Large intestine (tissue), 3 donors: Measurements from ENCODE around the gene KRTAP3-3. TPM values are rescaled to one million over a fixed set of nuclear protein-coding genes. Genes with fewer than 3 reads are reported as not detected.

Experiments
- DNase-seq, 2 donors: peaks; one replicate each; pipeline versions ENCODE4 v3.0.0 to v3.0.0-alpha.2; 2013
- H3K27ac ChIP-seq: one replicate; pipeline ENCODE4 v1.5.1; 2013; ENCODE audit warnings: low read length
- H3K27me3 ChIP-seq: 2 replicates; pipeline ENCODE4 v1.6.1; 2013; ENCODE audit warnings: low read length; ENCODE audit not compliant: control insufficient read depth, insufficient read depth
- H3K36me3 ChIP-seq: 2 replicates; pipeline ENCODE4 v1.6.1; 2013; ENCODE audit warnings: low read length; ENCODE audit not compliant: control insufficient read depth, insufficient read depth
- H3K4me1 ChIP-seq: one replicate; pipeline ENCODE4 v1.6.1; 2013; ENCODE audit warnings: low read length; ENCODE audit not compliant: control insufficient read depth, insufficient read depth
- H3K4me3 ChIP-seq: one replicate; pipeline ENCODE4 v1.5.1; 2013; ENCODE audit warnings: low read length
- H3K9me3 ChIP-seq: one replicate; pipeline ENCODE4 v1.6.1; 2013; ENCODE audit warnings: mild to moderate bottlenecking, low read depth, low read length, moderate library complexity; ENCODE audit not compliant: control insufficient read depth
- WGBS: methylation state at CpG from one replicate; pipeline ENCODE4 v1.1.5; 2013; ENCODE audit warnings: low lambda C conversion rate; ENCODE audit not compliant: insufficient coverage; 5-methylcytosine and 5-hydroxymethylcytosine counted together
- polyA plus RNA-seq: library from polyadenylated mRNA; unstranded; fragments of 120-200 nt; gene quantifications from one replicate; pipeline ENCODE4 v1.2.1, GENCODE V29; 2013

The KRTAP3-3 gene
- polyA plus RNA-seq, 1 donor = not detected

GRCh38 chr17:40984226-40984625 is 9.7 kb downstream of the KRTAP3-3 start, which contains the start of gene KRT40:
Gene KRT40, minus strand, starts transcription at chr17:40984326. Its CDS starts 53 bp downstream, at chr17:40984273.
- H3K9me3 ChIP-seq = no peaks in the 10 kb centered on the region
- H3K36me3 ChIP-seq = no peaks in the 10 kb centered on the region
- H3K4me3 ChIP-seq = no peak within 1 kb of the TSS
- peaks cover 5% of the 10 kb centered on the region for H3K27me3 ChIP-seq
- H3K4me1 ChIP-seq = no peaks in the 10 kb centered on the region
- H3K27ac ChIP-seq = no peak within 1 kb of the TSS
- no peak for DNase-seq
- whole genome bisulfite sequencing = no CpG with 5 or more reads among the region's 3 CpGs

- Histone ChIP-seq H3K36me3 (no peaks in the 10 kb centered on the region), H3K4me1 (no peaks in the 10 kb centered on the region), H3K4me3 (no peak overlapping the region), H3K27ac (no peak overlapping the region), H3K27me3 (peaks cover 11% of the 10 kb centered on the region), H3K9me3 (no peaks in the 10 kb centered on the region)
- DNase-seq = no peak
- WGBS = 83% methylated on average over 1 of the region's 5 CpGs
Measured at GRCh38 chr17:40981115-40981514, 12.8 kb downstream of the KRTAP3-3 start.

GRCh38 chr17:40980596-40980995 is 13.4 kb downstream of the KRTAP3-3 start:
- Histone ChIP-seq H3K36me3 (no peaks in the 10 kb centered on the region), H3K27me3 (peaks cover 13% of the 10 kb centered on the region), H3K27ac (no peak overlapping the region), H3K9me3 (no peaks in the 10 kb centered on the region), H3K4me1 (no peaks in the 10 kb centered on the region), H3K4me3 (no peak overlapping the region)
- no CpG with 5 or more reads among the region's 8 CpGs for WGBS
- peak; percentile 14 to 16 for DNase-seq

GRCh38 chr17:40980117-40980516 is 13.8 kb downstream of the KRTAP3-3 start:
- Histone ChIP-seq H3K27ac (no peak overlapping the region), H3K36me3 (no peaks in the 10 kb centered on the region), H3K9me3 (no peaks in the 10 kb centered on the region), H3K27me3 (peaks cover 13% of the 10 kb centered on the region), H3K4me1 (no peaks in the 10 kb centered on the region), H3K4me3 (no peak overlapping the region)
- no peak for DNase-seq
- no CpG with 5 or more reads among the region's 3 CpGs for WGBS

GRCh38 chr17:40978575-40979151 is 15.3 kb downstream of the KRTAP3-3 start:
- no peaks in the 10 kb centered on the region for H3K4me1 ChIP-seq
- H3K27me3 ChIP-seq = peaks cover 9% of the 10 kb centered on the region
- H3K9me3 ChIP-seq = no peaks in the 10 kb centered on the region
- no peak overlapping the region for H3K27ac ChIP-seq
- DNase-seq = no peak
- WGBS = 93% methylated on average over 3 of the region's 13 CpGs
- H3K4me3 ChIP-seq = no peak overlapping the region
- H3K36me3 ChIP-seq = no peaks in the 10 kb centered on the region

- no peak for DNase-seq
- H3K4me3 ChIP-seq = no peak overlapping the region
Measured at GRCh38 chr17:40975516-40975915, 18.4 kb downstream of the KRTAP3-3 start.

GRCh38 chr17:40974366-40974765 is 19.6 kb downstream of the KRTAP3-3 start:
- peaks cover 10% of the 10 kb centered on the region for H3K27me3 ChIP-seq
- no peaks in the 10 kb centered on the region for H3K36me3 ChIP-seq
- H3K27ac ChIP-seq = no peak overlapping the region
- H3K9me3 ChIP-seq = no peaks in the 10 kb centered on the region
- DNase-seq = no peak
- 100% methylated on average over 3 of the region's 3 CpGs for WGBS
- no peaks in the 10 kb centered on the region for H3K4me1 ChIP-seq
- no peak overlapping the region for H3K4me3 ChIP-seq

More at GRCh38 chr17:40975516-40975915, 18.4 kb downstream of the KRTAP3-3 start:
- Histone ChIP-seq H3K27ac (no peak overlapping the region), H3K36me3 (no peaks in the 10 kb centered on the region), H3K9me3 (no peaks in the 10 kb centered on the region), H3K27me3 (peaks cover 10% of the 10 kb centered on the region), H3K4me1 (no peaks in the 10 kb centered on the region)

GRCh38 chr17:40967582-40967981 is 26.4 kb downstream of the KRTAP3-3 start:
- DNase-seq = no peak
- Histone ChIP-seq H3K4me3 (no peak overlapping the region), H3K27ac (no peak overlapping the region), H3K4me1 (no peaks in the 10 kb centered on the region), H3K9me3 (no peaks in the 10 kb centered on the region), H3K27me3 (no peaks in the 10 kb centered on the region), H3K36me3 (no peaks in the 10 kb centered on the region)
- whole genome bisulfite sequencing = no CpG with 5 or more reads among the region's 1 CpG

- WGBS = no CpG with 5 or more reads among the region's 1 CpG
- Histone ChIP-seq H3K27me3 (no peaks in the 10 kb centered on the region), H3K4me1 (no peaks in the 10 kb centered on the region), H3K9me3 (no peaks in the 10 kb centered on the region), H3K27ac (no peak within 1 kb of the TSS), H3K4me3 (no peak within 1 kb of the TSS), H3K36me3 (no peaks in the 10 kb centered on the region)
- DNase-seq = no peak
Measured at GRCh38 chr17:40966848-40967247, 27.1 kb downstream of the KRTAP3-3 start, which contains the start of gene KRT39. Gene KRT39, minus strand, starts transcription at chr17:40966948. Its CDS starts 92 bp downstream, at chr17:40966856.

GRCh38 chr17:40963838-40964237 is 30.1 kb downstream of the KRTAP3-3 start:
- peak in 1 of 2 donors; percentile 36 for DNase-seq
- no CpG with 5 or more reads among the region's 1 CpG for WGBS
- H3K4me3 ChIP-seq = no peak overlapping the region
- H3K27me3 ChIP-seq = no peaks in the 10 kb centered on the region
- no peaks in the 10 kb centered on the region for H3K36me3 ChIP-seq
- no peaks in the 10 kb centered on the region for H3K4me1 ChIP-seq
- no peaks in the 10 kb centered on the region for H3K9me3 ChIP-seq
- H3K27ac ChIP-seq = no peak overlapping the region

GRCh38 chr17:40962059-40962561 is 31.9 kb downstream of the KRTAP3-3 start:
- no peak overlapping the region for H3K27ac ChIP-seq

More at GRCh38 chr17:40962059-40962561, 31.9 kb downstream of the KRTAP3-3 start:
- Histone ChIP-seq H3K36me3 (no peaks in the 10 kb centered on the region), H3K9me3 (no peaks in the 10 kb centered on the region), H3K4me1 (no peaks in the 10 kb centered on the region), H3K4me3 (no peak overlapping the region), H3K27me3 (no peaks in the 10 kb centered on the region)
- no peak for DNase-seq
- WGBS = 100% methylated on average over 2 of the region's 4 CpGs
